Hepatocyte (in vitro differentiated cells): ENCODE data around the gene TSFM. TPM values are rescaled to one million over a fixed set of nuclear protein-coding genes. Genes with fewer than 3 reads are reported as not detected.

Experiments used
- DNase-seq: peaks from one replicate; pipeline ENCODE4 v3.0.0-alpha.2; 2016; ENCODE audit warnings: low spot score
- H2AFZ ChIP-seq: fragments of 200-600 bp; sonication (generic); 2 replicates; pipeline ENCODE4 v1.6.0; 2016; ENCODE audit warnings: antibody characterized with exemption, mild to moderate bottlenecking
- H3K27ac ChIP-seq: fragments of 200-600 bp; sonication (generic); 2 replicates; pipeline ENCODE4 v1.5.1; 2016; ENCODE audit warnings: mild to moderate bottlenecking
- H3K27me3 ChIP-seq: fragments of 200-600 bp; sonication (generic); 2 replicates; pipeline ENCODE4 v1.6.1; 2016
- H3K36me3 ChIP-seq: fragments of 200-600 bp; sonication (generic); replicated peaks from 2 replicates; pipeline ENCODE4 v1.5.1; 2016; ENCODE audit warnings: low read depth; ENCODE audit not compliant: insufficient read depth
- H3K4me1 ChIP-seq: fragments of 200-600 bp; sonication (generic); 2 replicates; pipeline ENCODE4 v1.5.1; 2016; ENCODE audit warnings: mild to moderate bottlenecking, moderate library complexity; ENCODE audit not compliant: insufficient read depth
- H3K4me2 ChIP-seq: fragments of 200-600 bp; sonication (generic); 2 replicates; pipeline ENCODE4 v1.6.0; 2016
- H3K4me3 ChIP-seq: fragments of 200-600 bp; sonication (generic); 2 replicates; pipeline ENCODE4 v1.5.1; 2016; ENCODE audit warnings: mild to moderate bottlenecking
- H3K79me2 ChIP-seq: fragments of 200-600 bp; sonication (generic); 2 replicates; pipeline ENCODE4 v1.6.0; 2017; ENCODE audit warnings: mild to moderate bottlenecking
- H3K9me2 ChIP-seq: fragments of 200-600 bp; sonication (generic); replicated peaks from 2 replicates; pipeline ENCODE4 v1.6.0; 2017; ENCODE audit warnings: mild to moderate bottlenecking; ENCODE audit not compliant: insufficient read depth
- H3K9me3 ChIP-seq: fragments of 200-600 bp; sonication (generic); 2 replicates; pipeline ENCODE4 v1.5.1; 2016; ENCODE audit warnings: low read depth, mild to moderate bottlenecking
- H4K20me1 ChIP-seq: fragments of 200-600 bp; sonication (generic); 2 replicates; pipeline ENCODE4 v1.6.0; 2016; ENCODE audit warnings: mild to moderate bottlenecking; ENCODE audit not compliant: insufficient read depth, poor library complexity, severe bottlenecking
- EZH2 ChIP-seq: fragments of 200-600 bp; sonication (generic); IDR thresholded peaks from 2 replicates; pipeline ENCODE4 v1.6.1; 2016; ENCODE audit warnings: antibody characterized with exemption, mild to moderate bottlenecking, borderline replicate concordance
- EZH2phosphoT487 ChIP-seq: fragments of 200-600 bp; sonication (generic); IDR thresholded peaks from one replicate; pipeline ENCODE4 v1.6.1; 2018; ENCODE audit warnings: antibody characterized with exemption, mild to moderate bottlenecking, low read depth, moderate library complexity; ENCODE audit not compliant: unreplicated experiment, severe bottlenecking
- WGBS: methylation state at CpG from one replicate; pipeline ENCODE4 v1.1.6; 2016; ENCODE audit warnings: low lambda C conversion rate; ENCODE audit errors: missing lambda C conversion rate; 5-methylcytosine and 5-hydroxymethylcytosine counted together
- polyA plus RNA-seq: library from polyadenylated mRNA; unstranded; fragments of >200 nt; fragmentation: Nextera tagmentation; extraction: Ambion mirVana; gene quantifications from 2 replicates; pipeline ENCODE4 v1.2.1, GENCODE V29; 2016
- total RNA-seq: library from RNA; depleted of rRNA; stranded (reverse); fragments of >200 nt; gene quantifications from 2 replicates; pipeline ENCODE4 v1.2.3, GENCODE V29; 2014
- TF ChIP-seq, protein P1 (sequence below): fragments of 200-600 bp; sonication (generic); IDR thresholded peaks from 2 replicates; pipeline ENCODE4 v1.5.1; 2016; ENCODE audit warnings: antibody characterized with exemption, mild to moderate bottlenecking; ENCODE audit not compliant: poor library complexity

Gene TSFM
- total and polyA plus RNA-seq, 2 experiments from 2014 or later: 15.7 to 38.9 TPM

DNA sequence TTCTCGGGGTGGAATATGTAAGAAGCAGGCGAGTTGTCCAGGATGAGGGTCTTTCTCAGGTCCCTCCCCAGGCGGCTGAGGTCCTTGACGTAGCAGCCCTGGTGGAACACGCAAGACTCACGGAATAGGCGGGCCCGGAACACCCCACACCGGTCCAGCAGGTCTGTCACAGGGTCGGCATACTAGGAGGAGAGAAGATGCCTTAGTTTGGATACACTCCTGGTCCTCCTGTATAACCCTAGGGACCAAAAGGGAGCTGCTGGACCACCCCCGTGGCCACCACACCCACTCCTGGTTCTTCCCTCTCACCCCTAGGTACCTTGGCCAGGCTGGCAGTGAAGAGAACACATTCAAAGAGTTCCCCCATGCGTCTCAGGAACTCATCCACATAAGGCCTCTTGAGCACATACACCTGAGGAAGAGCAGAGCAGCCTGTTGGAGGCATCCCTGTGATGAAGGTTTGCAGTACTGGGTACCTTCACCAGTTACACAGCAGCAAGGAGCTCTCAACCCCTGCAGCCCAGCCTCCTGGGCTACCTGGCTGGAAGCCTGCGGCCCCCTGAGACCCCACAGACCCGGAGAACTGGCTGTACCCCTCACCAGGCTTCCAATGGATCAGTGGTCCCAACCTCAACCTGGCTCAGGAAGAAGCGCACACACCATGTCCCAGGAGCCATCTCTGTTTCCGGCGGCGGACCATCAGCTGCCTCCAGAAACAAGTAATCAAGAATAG, 41.5 kb downstream of the TSFM start:
- no peak for DNase-seq
- H3K36me3 ChIP-seq: peaks cover 5% of the 10 kb centered on the region
- H2AFZ ChIP-seq: no peak overlapping the region
- peaks cover 47% of the 10 kb centered on the region for H3K79me2 ChIP-seq
- 97% methylated on average over 18 of the region's 18 CpGs for WGBS
- H3K4me2 ChIP-seq: no peak overlapping the region
- no peaks in the 10 kb centered on the region for H3K27me3 ChIP-seq
- no peaks in the 10 kb centered on the region for H3K4me1 ChIP-seq
- H3K9me2 ChIP-seq: no peaks in the 10 kb centered on the region
- no peak overlapping the region for H3K27ac ChIP-seq
- H3K4me3 ChIP-seq: no peak overlapping the region
- peaks cover 71% of the 10 kb centered on the region for H4K20me1 ChIP-seq
- H3K9me3 ChIP-seq: no peaks in the 10 kb centered on the region
- TF ChIP-seq EZH2: no peak
- TF ChIP-seq EZH2phosphoT487: no peak
- TF ChIP-seq, protein P1, sequence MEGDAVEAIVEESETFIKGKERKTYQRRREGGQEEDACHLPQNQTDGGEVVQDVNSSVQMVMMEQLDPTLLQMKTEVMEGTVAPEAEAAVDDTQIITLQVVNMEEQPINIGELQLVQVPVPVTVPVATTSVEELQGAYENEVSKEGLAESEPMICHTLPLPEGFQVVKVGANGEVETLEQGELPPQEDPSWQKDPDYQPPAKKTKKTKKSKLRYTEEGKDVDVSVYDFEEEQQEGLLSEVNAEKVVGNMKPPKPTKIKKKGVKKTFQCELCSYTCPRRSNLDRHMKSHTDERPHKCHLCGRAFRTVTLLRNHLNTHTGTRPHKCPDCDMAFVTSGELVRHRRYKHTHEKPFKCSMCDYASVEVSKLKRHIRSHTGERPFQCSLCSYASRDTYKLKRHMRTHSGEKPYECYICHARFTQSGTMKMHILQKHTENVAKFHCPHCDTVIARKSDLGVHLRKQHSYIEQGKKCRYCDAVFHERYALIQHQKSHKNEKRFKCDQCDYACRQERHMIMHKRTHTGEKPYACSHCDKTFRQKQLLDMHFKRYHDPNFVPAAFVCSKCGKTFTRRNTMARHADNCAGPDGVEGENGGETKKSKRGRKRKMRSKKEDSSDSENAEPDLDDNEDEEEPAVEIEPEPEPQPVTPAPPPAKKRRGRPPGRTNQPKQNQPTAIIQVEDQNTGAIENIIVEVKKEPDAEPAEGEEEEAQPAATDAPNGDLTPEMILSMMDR: no peak

DNA sequence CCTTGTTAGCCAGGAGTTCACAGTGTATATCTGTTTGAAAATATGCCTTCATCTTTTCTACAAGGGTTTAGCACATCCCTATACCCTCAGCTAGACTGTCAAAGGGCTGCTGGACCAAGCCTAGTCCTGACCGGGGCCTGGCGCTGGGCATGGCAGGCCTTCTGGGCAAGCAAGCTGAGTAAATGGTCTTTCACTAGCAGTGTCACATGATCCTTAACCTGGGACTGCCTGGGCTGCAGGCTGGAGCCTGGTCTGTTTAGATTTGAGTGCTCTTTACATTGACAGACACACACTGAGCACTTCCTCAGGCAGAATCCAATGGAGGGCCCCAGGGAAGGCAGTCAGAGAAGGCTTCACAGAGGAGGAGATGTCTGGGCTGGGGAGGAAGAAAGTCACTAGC, 42.9 kb downstream of the TSFM start:
- Histone ChIP-seq H3K4me1 (no peaks in the 10 kb centered on the region), H2AFZ (no peak overlapping the region), H3K4me3 (no peak overlapping the region), H4K20me1 (peaks cover 84% of the 10 kb centered on the region), H3K27ac (no peak overlapping the region), H3K4me2 (no peak overlapping the region), H3K9me3 (no peaks in the 10 kb centered on the region), H3K36me3 (peaks cover 5% of the 10 kb centered on the region), H3K27me3 (no peaks in the 10 kb centered on the region), H3K79me2 (peaks cover 61% of the 10 kb centered on the region), H3K9me2 (no peaks in the 10 kb centered on the region)
- no peak for DNase-seq
- WGBS: 97% methylated on average over 2 of the region's 2 CpGs
- TF ChIP-seq EZH2phosphoT487 (no peak), EZH2 (no peak)
- TF ChIP-seq, protein P1: no peak

DNA sequence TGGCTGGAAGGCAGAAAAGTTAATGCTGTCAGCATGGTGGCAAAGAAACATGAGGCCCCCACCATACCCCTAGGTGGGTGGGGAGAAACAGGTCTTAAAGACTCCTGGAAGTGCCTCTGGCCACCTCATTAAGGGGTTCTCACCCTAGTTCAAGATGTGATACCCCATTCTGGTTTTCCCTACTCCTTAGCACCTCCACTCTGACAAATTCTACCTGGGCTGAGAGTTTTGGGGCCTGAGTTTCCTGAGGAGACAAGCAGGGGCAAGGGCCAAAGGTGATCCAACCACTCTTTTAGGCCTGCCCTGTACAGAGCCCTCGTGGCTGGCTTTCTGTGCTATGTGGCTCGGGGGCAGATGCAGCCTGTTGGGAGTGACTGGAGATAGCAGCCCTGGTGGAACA, 43.8 kb downstream of the TSFM start:
- DNase-seq: no peak
- Histone ChIP-seq H3K27ac (no peak overlapping the region), H3K27me3 (no peaks in the 10 kb centered on the region), H3K4me1 (peaks cover under 1% of the 10 kb centered on the region), H3K79me2 (peaks cover 69% of the 10 kb centered on the region), H3K9me2 (no peaks in the 10 kb centered on the region), H3K4me2 (no peak overlapping the region), H3K9me3 (no peaks in the 10 kb centered on the region), H3K36me3 (peaks cover 5% of the 10 kb centered on the region), H2AFZ (no peak overlapping the region), H3K4me3 (no peak overlapping the region), H4K20me1 (peaks cover 91% of the 10 kb centered on the region)
- TF ChIP-seq, protein P1: no peak
- TF ChIP-seq EZH2: no peak
- no peak for TF ChIP-seq EZH2phosphoT487
- WGBS: 81% methylated on average over 2 of the region's 2 CpGs
